Hematopoietic multipotent progenitor cell treated with erythropoietin and hydrocortisone succinate and interleukin-3 and kit ligand, for 8 days (in vitro differentiated cells): Measurements from ENCODE around the gene ADCY9.

Source experiments
- DNase-seq: peaks from one replicate; pipeline ENCODE4 v3.0.0-alpha.2; 2015

The ADCY9 gene

DNA sequence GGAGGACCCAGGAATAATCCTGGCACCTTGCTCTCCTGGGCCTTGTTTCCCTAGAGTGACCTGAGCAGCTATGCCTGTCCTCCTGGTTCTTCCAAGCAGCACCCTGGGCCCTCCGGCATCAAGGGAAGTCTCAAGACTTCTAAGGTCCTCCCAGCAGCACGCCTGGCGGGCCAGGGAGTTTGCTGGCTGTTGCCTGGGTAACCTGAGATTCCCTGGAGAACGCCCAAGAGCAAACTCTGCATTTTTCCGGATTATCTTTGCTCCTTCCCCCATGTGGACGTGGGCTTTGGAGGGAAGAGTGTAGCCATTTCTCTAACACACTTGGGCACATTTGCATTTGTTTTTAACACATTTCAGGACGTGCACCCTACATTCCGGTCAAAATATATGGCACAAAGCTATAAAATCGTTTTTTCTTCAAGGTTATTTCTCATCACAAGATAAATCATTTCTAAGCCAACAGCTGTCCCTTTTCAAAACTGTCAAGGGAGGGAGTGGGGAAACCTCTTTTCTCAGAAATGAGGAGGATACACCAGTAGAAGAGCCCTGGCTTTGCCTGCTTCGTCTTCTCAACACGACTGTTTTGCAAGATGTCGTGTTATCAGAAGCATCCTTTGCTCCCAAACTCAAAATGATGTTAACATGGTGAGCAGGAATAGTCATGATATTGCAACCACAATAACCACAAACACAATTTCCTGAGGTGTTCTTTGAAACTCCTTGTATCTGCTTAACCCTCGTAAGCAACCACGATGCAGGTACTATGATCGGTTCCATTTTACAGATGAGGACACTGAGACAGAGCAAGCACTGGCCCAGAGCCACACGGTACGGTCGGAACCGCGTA lies 116.5 kb downstream of the ADCY9 start:
- DNase-seq = peak; percentile 46

DNA sequence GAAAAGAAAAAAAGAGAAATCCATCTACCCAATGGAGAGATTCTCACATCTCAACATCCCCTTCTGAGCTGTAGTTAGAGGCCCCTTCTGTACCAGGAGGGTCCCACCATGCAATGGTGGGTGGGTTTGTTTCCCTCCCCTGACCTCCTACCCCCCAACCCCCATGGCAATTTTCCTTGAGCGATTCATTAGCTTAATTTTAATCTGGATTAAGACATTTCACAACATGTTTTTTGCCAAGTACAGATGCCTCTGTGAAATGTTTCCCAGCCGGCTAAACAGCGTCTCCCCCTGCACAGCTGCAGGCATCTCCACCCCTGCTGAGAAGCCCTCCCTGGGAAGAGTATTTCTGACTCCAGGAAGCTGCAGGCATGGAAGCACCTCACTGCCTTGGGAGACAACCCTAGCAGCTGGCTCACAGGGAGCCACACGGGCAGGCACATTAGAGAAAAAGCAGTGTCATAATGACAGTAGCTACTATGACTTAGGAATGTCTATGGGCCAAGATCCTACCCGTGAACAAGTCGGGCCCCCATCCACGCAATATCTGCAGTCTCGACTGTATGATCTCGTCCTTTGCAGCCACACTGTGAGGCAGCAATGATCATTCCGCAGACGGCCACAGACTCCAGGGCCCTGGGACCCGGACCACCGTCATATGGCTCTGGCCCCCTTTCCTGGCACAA lies 117.3 kb downstream of the ADCY9 start:
- no peak for DNase-seq

DNA sequence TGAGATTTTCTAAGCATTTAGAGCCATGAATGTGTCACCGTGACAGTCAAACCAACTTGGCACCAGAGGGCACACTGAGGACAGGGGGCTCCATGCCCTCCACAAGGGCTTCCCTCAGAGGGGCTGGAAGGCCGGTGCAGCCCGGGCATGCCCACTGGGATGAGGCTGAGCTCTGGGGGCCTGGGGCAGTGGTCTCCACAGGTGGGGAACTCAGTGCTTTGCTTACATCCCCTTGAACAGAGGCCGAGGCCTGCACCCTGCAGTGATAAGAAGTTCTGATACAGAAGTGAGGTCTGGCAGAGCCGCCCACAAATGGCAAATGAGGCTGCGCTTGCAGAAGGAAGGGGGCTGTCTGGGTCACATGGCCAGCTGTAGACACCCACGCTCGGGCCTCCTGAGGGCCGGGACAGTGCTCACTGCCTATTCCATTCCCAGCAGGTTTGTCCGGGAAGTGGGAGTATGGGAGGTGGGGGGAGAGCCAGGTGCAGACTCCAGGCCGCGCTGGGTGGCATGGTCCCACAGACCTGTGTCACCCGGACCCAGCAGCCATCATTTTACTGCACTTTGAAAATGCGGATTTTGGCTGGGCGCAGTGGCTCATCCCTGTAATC lies 118.9 kb downstream of the ADCY9 start:
- no peak for DNase-seq

DNA sequence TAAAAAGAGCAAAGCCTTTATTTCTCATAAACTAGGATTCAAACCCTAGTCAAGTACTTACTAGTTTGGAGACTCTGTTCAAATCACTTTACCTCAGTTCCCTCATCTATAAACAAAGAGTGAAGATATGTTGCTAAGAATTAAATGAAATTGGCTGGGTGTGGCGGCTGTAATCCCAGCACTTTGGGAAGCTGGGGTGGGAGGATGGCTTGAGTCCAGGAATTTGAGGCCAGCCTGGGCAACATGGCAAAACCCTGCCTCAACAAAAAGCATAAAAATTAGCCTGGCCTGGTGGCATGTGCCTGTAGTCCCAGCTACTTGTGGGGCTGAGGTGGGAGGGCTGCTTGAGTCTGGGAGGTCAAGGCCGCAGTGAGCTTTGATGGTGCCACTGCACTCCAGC lies 121.2 kb downstream of the ADCY9 start:
- DNase-seq = no peak

DNA sequence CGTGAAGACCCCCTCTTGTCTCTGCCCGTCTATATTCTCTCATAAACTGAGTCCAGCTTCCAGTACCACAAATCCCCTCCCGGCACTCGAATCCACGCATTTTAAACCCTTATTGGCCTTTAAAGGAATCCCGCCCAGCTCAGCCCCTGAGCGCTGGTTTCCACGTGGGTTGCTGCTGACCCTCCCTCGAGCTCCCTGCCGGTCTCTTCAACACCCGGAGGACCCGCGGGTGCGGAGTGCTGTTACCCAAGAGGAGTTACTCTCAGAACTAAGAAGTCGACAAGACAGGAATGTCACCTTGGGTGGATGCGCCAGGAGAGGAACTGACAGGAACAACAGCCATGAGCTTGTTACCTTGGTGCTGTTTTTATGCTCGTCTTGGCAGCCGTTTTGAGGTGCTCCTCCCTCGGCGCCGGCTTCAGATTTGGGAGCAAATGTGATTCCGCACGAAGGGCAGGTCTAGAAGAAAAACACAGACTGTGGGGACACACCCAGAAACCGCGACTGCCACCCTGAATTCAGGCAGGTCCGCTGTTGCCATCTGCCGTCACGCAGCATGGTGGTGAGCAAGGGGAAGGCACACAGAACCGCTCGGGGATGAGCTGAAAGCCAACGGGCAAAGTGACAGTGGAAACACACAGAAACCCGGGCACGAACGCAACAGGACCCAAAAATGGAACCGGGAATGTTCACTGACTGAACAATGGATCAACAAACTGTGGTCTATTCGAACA lies 123.0 kb downstream of the ADCY9 start:
- DNase-seq = no peak

DNA sequence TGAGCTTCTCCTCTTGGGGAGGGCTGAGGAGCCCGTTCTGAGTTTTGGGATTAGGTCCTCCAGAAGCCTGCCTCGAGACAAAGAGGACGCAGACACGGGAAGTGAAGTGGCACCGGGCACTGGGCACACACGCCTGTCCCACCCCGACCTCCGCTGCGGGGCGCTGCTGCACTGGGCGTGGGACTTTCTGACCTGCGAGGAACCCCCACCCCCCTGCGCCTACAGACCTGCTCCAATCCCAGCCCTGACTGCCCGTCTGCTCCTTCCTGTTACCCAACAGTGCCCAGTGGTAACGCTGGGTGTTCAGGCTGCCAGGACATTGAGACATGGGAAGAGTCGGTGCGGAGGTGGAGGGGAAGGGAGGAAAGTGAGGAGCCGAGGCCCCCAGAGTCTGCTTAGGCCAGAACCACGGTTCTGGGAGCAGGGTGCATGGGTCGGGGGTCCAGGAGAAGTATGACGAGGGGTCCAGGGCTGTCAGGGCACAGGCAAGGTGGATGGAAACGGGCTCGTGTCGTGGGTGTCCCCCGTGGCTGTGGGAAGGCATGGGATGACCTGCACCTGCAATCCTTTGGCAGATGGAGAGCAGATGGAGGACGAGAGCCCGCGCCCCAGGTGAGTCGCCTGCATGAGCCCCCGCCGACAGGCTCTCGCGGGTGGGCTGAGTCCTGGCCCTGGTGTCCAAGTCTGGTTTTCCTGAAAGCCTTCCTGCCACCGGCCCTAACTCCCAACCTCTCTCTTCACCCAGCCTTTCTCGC lies 123.8 kb downstream of the ADCY9 start:
- DNase-seq = no peak

DNA sequence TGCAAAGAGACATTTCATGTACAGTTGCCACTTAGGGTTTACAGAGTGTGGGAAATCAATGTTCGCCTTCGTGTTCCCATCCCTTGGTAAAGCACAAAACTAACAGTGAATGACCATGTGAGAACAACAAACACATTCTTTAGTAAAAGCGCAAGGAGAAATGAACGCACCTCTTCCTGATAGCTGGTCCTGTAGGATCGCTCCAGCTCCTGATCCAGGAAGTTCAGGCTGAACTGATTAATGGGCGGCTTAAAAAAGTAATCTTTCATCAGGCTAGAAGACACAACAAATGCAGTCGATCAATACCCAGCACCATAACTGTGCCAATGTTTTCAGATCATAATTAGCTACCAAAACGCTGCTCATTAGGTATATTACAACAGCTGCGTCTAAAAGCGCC lies 127.4 kb downstream of the ADCY9 start:
- no peak for DNase-seq

DNA sequence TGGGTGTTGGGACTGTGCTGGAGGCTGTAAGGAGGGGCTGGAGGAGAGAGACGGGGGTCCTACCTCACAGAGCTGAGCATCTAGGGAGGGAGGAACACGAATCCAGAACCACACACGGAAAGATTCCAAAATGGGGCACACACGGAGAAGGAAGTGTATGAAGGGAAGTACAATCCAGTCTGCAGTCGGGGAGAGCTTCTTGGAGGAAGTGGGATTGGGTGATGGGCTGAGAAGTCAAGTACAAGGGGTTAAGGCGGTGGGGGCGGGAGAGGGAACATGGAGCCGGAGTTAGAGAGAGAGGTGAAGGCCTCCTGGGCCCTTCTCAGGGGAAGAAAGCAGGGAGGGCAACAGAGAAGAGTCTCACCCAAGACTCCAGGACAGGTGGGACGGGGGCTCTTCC lies 128.2 kb downstream of the ADCY9 start:
- DNase-seq = no peak

DNA sequence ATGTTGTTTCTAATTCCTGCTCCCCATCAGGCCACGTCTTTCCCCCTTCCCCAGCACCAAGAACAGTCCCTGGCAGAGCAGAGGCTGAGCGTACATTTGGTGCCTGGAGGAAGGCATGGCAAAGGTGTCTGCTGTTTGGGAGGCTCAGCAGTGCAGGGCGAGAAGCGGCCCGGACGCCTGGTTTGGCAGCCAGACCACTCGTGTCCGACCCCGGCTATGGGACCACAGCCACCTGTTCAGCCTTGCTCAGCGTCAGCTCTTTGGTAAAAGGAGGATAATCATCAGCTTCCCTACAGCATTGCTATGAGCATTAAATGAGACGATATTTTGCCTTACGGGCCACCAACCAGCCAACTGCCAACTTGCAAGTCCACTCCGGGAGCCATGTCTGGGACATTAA lies 129.0 kb downstream of the ADCY9 start:
- DNase-seq = no peak

DNA sequence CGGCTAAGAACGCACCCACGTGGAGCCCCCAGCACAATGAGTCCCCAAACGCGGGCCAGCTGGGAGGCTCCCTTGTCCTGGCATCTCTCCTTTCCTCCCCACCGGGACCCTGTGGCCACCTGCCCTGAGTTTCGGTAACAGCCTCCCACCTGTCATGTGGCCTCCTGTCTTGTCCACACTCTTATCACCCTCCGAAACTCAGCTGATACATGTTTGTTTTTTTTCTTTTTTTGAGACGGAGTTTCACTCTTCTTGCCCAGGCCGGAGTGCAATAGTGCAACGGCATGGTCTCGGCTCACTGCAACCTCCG lies 130.1 kb downstream of the ADCY9 start:
- no peak for DNase-seq

DNA sequence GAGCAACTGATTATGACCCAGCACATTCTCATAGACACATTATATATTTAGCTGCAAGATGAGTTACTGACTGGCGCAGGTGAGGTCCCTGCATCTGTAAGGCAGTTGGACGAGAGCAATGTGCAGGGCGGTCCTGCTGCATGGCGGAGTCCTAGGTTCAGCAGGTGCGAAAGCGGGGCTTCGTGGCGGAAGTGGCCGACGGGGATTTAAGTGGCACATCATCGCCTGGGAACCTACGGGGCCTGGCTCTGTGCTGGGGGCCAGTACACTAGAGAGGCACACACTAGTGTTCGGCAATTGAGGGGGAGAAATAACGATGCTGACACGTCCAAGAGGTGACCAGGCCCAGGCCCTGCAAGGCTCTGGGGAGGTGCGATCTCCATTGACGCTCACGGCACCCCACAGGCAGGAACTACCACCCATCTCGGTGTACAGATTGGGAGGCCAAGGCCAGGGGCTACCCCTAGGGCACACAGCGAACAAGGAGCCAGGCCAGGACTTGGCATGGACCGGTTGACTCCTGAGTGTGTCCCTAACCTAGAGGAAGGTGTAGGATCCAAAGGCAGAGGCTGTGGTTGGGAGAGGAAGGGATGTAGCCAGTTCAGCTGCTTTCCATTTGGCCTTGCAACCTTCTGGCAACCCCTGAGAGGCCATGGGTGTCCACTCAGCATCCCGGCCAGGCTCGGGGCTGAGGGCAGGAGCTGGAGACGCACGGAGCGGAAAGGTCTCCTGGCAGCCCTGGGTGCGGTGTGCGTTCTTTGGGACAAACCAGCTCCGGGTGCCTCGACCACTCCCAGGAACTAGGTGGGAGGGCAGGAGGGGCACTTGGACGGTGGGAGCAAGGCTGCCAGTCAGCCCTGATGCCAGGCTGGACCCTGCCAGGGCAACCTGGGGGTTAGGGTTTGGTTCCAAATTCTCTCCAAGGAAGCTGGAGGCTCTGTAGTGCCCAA lies 131.9 kb downstream of the ADCY9 start:
- no peak for DNase-seq

DNA sequence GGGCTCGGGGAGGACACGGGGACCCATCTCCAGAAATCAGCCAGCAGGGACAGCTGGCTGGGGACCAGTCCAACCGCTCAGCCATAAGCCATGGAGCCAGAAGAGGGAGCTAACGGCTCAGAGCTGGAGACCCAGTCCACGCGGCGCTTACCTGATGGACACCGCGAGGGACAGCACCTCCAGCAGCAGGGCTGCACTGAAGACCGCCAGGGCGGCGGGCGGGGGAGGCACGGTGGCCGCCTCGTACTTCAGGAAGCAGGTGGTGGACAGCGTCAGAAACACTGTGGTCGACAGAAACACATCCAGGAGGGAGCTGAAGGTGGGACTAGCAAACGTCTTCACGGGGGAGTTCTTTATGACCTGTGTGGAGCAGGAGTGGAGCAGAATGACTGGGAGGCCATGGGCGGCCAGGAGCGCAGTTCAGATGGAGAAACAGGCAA lies 133.1 kb downstream of the ADCY9 start:
- DNase-seq = peak; percentile 44

DNA sequence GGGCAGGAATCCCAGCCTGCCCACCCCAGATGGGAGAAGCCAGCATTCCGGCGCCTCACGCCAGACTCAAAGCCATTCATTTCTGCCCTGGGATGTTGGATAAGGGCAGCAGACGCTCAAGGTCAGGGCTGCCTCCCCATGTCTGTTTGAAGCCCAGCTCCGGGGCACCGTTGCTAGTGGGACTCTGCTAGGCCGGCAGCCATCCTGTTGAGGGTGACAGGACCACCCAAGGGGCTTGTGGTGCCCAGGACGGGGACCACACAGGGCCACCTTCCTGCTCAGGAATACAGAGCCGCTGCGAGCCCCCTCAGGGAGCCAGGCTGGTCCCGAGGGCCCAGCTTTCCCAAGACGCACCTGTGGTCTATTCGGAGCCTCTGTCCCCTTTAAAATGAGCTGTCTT lies 134.0 kb downstream of the ADCY9 start:
- DNase-seq = no peak

DNA sequence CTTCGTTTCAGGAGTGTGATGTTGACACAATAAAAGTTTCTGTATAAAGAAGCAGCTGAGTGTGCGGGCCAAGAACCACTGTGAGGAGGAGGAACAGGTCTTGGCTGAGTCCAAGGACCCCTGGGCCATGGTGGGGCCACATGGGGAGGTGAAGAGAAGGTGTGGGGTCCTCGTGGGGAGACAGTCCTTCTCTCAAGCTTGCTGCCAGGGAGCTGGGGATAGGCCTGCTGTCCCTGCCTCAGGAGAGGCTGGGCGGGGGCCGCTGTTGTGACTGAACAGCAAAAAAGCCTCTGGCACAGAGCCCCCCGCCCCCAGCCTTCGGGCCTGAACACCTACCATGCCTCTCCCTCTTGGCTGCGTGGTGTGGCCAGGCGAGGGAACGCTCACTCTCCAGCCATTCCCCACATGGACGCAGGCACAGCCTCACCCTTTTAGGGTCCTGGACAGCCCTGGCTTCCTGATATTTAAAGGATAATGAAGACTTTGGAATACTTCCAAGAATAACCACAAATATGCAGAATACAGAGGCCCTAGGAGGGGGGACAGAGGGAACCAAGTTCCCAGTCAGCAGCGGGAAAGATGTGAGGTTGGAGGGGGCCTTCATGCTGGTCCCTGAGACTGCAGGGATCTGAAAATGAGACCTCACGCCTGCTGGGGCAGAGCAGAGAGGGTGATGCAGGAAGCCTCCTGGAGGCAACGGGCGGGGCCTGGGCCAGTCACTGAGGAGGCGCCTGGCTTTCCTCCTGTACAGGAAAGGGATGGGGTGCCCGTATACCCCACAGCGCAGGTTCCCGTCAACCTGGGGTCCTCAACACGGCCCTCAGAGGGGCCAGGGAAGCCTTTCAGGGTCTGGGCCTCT lies 135.8 kb downstream of the ADCY9 start:
- no peak for DNase-seq

DNA sequence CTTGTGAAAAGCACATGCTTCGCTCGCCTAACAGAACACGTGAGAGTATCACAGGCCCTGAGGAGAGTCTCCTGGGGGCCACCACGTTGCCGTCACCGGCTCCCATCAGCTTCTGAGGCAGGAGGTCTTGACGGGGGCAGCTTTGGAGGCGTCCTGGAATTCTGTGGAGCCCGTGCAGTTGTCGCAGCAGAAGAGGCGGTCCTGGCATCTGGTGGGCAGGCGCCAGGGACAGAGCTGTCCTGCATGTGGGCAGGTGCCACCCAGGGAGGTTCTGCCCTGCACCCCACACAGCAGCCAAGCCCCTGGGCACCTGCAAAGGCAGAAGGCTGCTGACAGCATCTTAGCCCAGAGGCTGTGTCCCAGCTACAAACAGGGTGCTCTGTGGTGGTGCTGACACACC lies 136.7 kb downstream of the ADCY9 start:
- DNase-seq = no peak

DNA sequence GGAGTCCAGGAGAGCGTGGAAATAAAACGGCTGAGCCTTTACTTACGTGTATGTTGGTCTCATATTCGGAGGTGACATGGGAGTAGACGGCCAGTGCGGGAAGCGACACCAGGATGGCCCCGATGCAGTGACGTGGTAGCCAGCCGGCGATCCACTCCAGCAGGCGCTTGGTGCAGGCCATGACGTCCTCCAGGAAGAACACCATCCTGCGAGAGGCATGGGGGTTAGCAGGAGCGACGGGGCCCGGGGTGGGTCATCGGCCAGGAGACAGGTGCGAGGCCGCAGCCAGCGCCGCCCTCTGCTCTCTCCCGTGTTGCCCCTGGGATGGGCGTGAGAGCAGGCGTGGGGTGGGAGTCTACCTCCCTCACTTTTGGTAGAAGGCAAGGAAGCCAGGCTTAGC lies 137.2 kb downstream of the ADCY9 start:
- no peak for DNase-seq

DNA sequence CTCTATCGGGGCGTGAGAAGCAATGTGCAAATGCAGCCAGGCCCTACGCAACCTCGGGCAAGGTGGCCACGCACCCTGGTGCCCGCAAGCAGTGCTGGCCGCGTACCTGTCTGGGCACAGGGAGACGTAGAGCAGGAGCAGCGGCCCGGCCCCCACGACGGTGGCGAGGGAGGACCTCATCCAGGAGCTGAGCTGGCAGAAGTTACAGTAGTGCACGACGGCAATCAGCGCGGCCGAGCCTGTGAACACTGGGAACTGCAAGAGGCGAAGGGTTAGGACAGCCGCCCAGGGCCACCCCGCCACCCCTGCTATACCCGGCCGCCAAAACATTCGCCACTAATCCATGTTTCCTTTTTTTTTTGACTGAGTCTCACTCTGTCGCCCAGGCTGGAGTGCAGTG lies 138.9 kb downstream of the ADCY9 start:
- DNase-seq = no peak

DNA sequence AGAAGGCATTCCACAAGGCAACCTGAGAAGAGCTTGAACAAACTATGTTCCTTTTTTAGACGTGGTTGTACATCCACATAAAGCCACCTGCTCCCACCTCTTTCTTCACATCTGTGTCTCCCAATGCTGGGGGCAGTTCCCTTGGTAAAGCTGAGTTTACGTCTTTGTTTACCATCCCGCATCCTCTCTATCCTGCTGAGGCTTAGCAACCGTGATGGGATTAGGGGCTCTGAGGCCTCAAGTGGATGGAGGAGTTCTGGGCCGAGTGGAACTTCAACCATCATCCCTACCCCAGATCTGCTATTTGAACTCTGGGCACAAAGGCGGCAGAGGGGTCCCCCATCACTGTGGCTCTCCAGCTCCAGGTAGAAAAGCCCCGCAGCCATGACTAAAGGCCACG lies 141.5 kb downstream of the ADCY9 start:
- no peak for DNase-seq

DNA sequence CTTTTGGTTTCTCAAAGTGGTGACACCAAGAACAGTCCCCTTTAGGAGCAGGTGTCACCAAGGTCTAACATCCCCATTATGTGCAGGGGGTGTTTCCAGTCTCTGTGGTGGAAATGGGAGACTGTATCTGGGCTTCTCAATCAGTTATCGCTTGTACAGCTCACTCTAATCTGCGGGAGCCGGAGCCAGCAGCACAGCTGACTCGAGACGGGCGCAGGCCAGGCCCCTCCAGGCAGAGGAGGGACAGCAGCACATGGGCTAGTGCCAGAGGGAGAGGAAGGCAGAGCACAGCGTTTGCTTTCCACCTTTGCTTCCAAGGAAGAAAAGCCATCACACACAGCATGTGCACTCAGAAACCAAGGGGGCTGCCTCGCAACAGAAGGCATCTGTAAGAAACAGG lies 144.5 kb downstream of the ADCY9 start:
- DNase-seq = no peak

DNA sequence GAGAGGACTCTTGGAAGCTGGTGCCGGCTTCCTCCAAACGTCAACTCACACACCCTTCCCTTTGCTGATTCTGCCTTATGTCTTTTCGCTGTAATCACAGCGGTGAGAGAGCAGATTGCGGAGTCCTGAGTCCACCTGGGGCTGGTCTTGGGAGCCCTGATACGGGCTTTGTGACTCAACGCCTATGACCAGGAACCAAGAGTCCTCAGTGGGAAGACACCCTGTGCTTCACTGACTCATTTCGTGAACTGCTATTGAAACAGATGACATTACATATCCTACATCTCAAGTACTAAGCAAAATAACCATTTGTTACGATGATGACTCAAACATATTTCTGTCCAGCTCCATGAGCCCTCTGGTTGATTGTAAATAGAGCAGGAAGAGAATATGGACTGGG lies 145.0 kb downstream of the ADCY9 start:
- DNase-seq = no peak

DNA sequence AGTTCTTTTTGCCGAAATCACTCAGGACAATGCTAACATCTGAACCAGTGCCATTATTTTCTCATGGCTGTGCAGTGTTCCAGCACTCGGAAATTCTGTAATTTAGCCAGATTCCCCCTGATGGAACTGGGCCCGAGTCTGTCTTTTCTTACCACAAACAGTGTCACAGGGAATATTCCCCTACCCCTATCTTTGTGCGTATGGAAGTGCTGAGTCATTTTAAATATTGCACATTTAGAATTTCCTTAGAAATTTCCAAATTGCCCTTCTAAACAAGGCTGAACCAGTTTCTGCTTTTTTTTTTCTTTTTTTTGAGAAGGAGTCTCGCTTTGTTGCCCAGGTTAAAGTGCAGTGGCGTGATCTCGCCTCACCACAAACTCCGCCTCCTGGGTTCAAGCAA lies 147.7 kb downstream of the ADCY9 start:
- no peak for DNase-seq
